Upper lobe of left lung (tissue), 6 donors: Measurements from ENCODE around the gene PADI1. TPM values are rescaled to one million over a fixed set of nuclear protein-coding genes. Genes with fewer than 3 reads are reported as not detected.

Source experiments
- ATAC-seq, 2 donors: fragments of 200-7000 bp; cut with Tn5 transposase; one replicate each; pipeline ENCODE4 v1.9.1; 2022; ENCODE audit warnings: mild to moderate bottlenecking in 2 of 2, moderate library complexity in 2 of 2; ENCODE audit not compliant: low FRiP score in 2 of 2
- DNase-seq, 2 donors: peaks; one replicate each; pipeline ENCODE4 v3.0.0-alpha.2; 2019 to 2020
- H3K27ac ChIP-seq, 4 donors: fragments of 200-600 bp; sonication (generic); one replicate each; pipeline ENCODE4 v1.5.1; 2016 to 2019
- H3K27me3 ChIP-seq, 4 donors: fragments of 200-600 bp; sonication (generic); one replicate each; pipeline ENCODE4 v1.5.1; 2017 to 2019
- H3K36me3 ChIP-seq, 4 donors: fragments of 200-600 bp; sonication (generic); one replicate each; pipeline ENCODE4 v1.5.1; 2016 to 2019
- H3K4me1 ChIP-seq, 4 donors: fragments of 200-600 bp; sonication (generic); one replicate each; pipeline ENCODE4 v1.5.1; 2018 to 2019
- H3K4me3 ChIP-seq, 4 donors: fragments of 200-600 bp; sonication (generic); one replicate each; pipeline ENCODE4 v1.5.1; 2017 to 2019; ENCODE audit warnings: mild to moderate bottlenecking in 2 of 4, moderate library complexity in 1 of 4
- H3K9me3 ChIP-seq, 4 donors: fragments of 200-600 bp; sonication (generic); one replicate each; pipeline ENCODE4 v1.5.1; 2018 to 2019
- CTCF ChIP-seq, 6 experiments: fragments of 450-650 bp in 4 of 6; fragments of 200-600 bp in 2 of 6; sonication (generic) in 2 of 6; IDR thresholded peaks; one replicate each; pipeline ENCODE4 v1.5.1; 2016 to 2019; ENCODE audit warnings: antibody characterized with exemption in 6 of 6
- EP300 ChIP-seq, 4 donors: sonication (generic); formaldehyde crosslinking; IDR thresholded peaks; one replicate each; pipeline ENCODE4 v1.5.1; 2017; ENCODE audit warnings: antibody characterized with exemption in 4 of 4, control low read depth in 2 of 4
- POLR2A ChIP-seq, 4 donors: fragments of 450-650 bp; IDR thresholded peaks; one replicate each; pipeline ENCODE4 v1.5.1; 2016 to 2017; ENCODE audit warnings: antibody characterized with exemption in 4 of 4, mild to moderate bottlenecking in 2 of 4
- POLR2AphosphoS5 ChIP-seq, 2 donors: sonication (generic); formaldehyde crosslinking; IDR thresholded peaks; one replicate each; pipeline ENCODE4 v1.5.1; 2017; ENCODE audit warnings: antibody characterized with exemption in 2 of 2
- WGBS, 2 donors: methylation state at CpG; one replicate each; pipeline ENCODE4 v1.1.5; 2017 to 2018; 5-methylcytosine and 5-hydroxymethylcytosine counted together
- total RNA-seq, 6 donors: library from RNA; depleted of rRNA in 4 of 6; stranded (reverse); fragments of >200 nt in 4 of 6; gene quantifications; one replicate each; pipeline versions ENCODE4 v1.1.0 to v1.2.1, GENCODE V29; 2016 to 2021
- donor health status: DM: no; HTN: no; CAD: no; lungs with moderate emphysema.
- donor health status: DM: no; HTN: yes; CAD: no; lungs with severe emphysema.

Gene PADI1
- total RNA-seq, 6 donors from 2014 or later: not detected

- ATAC-seq: no peak
- 80 to 89% methylated on average over 3 of the region's 3 CpGs for WGBS, 2 donors
- H3K27me3 ChIP-seq: no peaks in the 10 kb centered on the region
Observed at GRCh38 chr1:17220287-17220686, 15.4 kb downstream of the PADI1 start.

GRCh38 chr1:17222557-17222956 is 17.6 kb downstream of the PADI1 start:
- H3K4me1 ChIP-seq: no peaks in the 10 kb centered on the region
- DNase-seq: no peak
- TF ChIP-seq EP300 (IDR thresholded peaks at IDR 0.05) (no peak), CTCF (IDR thresholded peaks at IDR 0.05) (no peak), POLR2AphosphoS5 (IDR thresholded peaks at IDR 0.05) (no peak), POLR2A (IDR thresholded peaks at IDR 0.05) (no peak)
- H3K27ac ChIP-seq: no peak overlapping the region
- H3K36me3 ChIP-seq: no peaks in the 10 kb centered on the region
- WGBS, 2 donors: 82 to 85% methylated on average over 14 of the region's 14 CpGs
- H3K4me3 ChIP-seq: no peak overlapping the region
- H3K27me3 ChIP-seq: no peaks in the 10 kb centered on the region
- H3K9me3 ChIP-seq: no peaks in the 10 kb centered on the region
- no peak for ATAC-seq

More at GRCh38 chr1:17220287-17220686, 15.4 kb downstream of the PADI1 start:
- Histone ChIP-seq H3K36me3 (no peaks in the 10 kb centered on the region), H3K27ac (no peak overlapping the region), H3K4me3 (no peak overlapping the region), H3K4me1 (no peaks in the 10 kb centered on the region), H3K9me3 (no peaks in the 10 kb centered on the region)
- no peak for DNase-seq
- TF ChIP-seq POLR2A (IDR thresholded peaks at IDR 0.05): no peak

GRCh38 chr1:17224434-17224833 is 19.5 kb downstream of the PADI1 start:
- H3K27ac ChIP-seq: no peak overlapping the region
- H3K27me3 ChIP-seq: no peaks in the 10 kb centered on the region
- no peaks in the 10 kb centered on the region for H3K36me3 ChIP-seq
- H3K4me3 ChIP-seq: no peak overlapping the region
- no peaks in the 10 kb centered on the region for H3K4me1 ChIP-seq
- TF ChIP-seq POLR2AphosphoS5 (IDR thresholded peaks at IDR 0.05): no peak
- no peak for TF ChIP-seq CTCF (IDR thresholded peaks at IDR 0.05)
- TF ChIP-seq EP300 (IDR thresholded peaks at IDR 0.05): no peak
- TF ChIP-seq POLR2A (IDR thresholded peaks at IDR 0.05): no peak
- ATAC-seq: no peak
- no peaks in the 10 kb centered on the region for H3K9me3 ChIP-seq
- DNase-seq: no peak
- WGBS, 2 donors: 100% methylated on average over 1 to 3 of the region's 4 CpGs

GRCh38 chr1:17225140-17225539 is 20.2 kb downstream of the PADI1 start:
- TF ChIP-seq POLR2AphosphoS5 (IDR thresholded peaks at IDR 0.05) (no peak), POLR2A (IDR thresholded peaks at IDR 0.05) (no peak), EP300 (IDR thresholded peaks at IDR 0.05) (no peak), CTCF (IDR thresholded peaks at IDR 0.05) (no peak)
- DNase-seq: no peak
- WGBS, 2 donors: 60 to 75% methylated on average over 3 to 6 of the region's 6 CpGs
- no peaks in the 10 kb centered on the region for H3K27me3 ChIP-seq
- H3K9me3 ChIP-seq: no peaks in the 10 kb centered on the region
- no peaks in the 10 kb centered on the region for H3K36me3 ChIP-seq
- ATAC-seq: no peak
- no peak overlapping the region for H3K27ac ChIP-seq
- no peak overlapping the region for H3K4me3 ChIP-seq
- H3K4me1 ChIP-seq: no peaks in the 10 kb centered on the region

- no peak overlapping the region for H3K27ac ChIP-seq
- H3K9me3 ChIP-seq: no peaks in the 10 kb centered on the region
- H3K4me1 ChIP-seq: no peaks in the 10 kb centered on the region
- ATAC-seq (no peak), DNase-seq (no peak)
- H3K27me3 ChIP-seq: no peaks in the 10 kb centered on the region
- 67 to 70% methylated on average over 7 of the region's 7 CpGs for WGBS, 2 donors
- H3K4me3 ChIP-seq: no peak overlapping the region
- TF ChIP-seq POLR2AphosphoS5 (IDR thresholded peaks at IDR 0.05) (no peak), CTCF (IDR thresholded peaks at IDR 0.05) (no peak), EP300 (IDR thresholded peaks at IDR 0.05) (no peak), POLR2A (IDR thresholded peaks at IDR 0.05) (no peak)
- H3K36me3 ChIP-seq: no peaks in the 10 kb centered on the region
Observed at GRCh38 chr1:17227358-17227915, 22.5 kb downstream of the PADI1 start.
